H1 (cell line): ENCODE results near the gene SLC35B1. TPM values are rescaled to one million over a fixed set of nuclear protein-coding genes. Genes with fewer than 3 reads are reported as not detected.

Experiments used
- CTCF ChIA-PET: fragments of 300-600 bp; sonication (Branson Sonifier 250); formaldehyde crosslinking; loops from one replicate; lab custom pipeline; 2021; ENCODE audit not compliant: partially characterized antibody; lab: Charles Lee
- POLR2A ChIA-PET: fragments of 300-600 bp; sonication (Branson Sonifier 250); formaldehyde crosslinking; loops from one replicate; lab custom pipeline; 2021; ENCODE audit warnings: inconsistent platforms; ENCODE audit not compliant: partially characterized antibody; lab: Charles Lee
- DNase-seq, 2 experiments: peaks; one replicate each; pipeline versions ENCODE4 v3.0.0 to v3.0.0-alpha.2; 2010 to 2022; ENCODE audit warnings: low spot score in 2 of 2, low read depth in 1 of 2, mixed read lengths in 1 of 2
- FAIRE-seq: peaks from 2 replicates; lab custom pipeline; 2011; peaks lifted over from hg19 to GRCh38; lab: Jason Lieb, UNC
- H2AFZ ChIP-seq: 2 replicates; pipeline ENCODE4 v1.8.1; 2012; ENCODE audit warnings: low read length, inconsistent platforms
- H2AK5ac ChIP-seq: 2 replicates; pipeline ENCODE4 v1.6.1; 2013; ENCODE audit warnings: low read depth, low read length
- H2BK120ac ChIP-seq: replicated peaks from 2 replicates; pipeline ENCODE3; 2013; ENCODE audit warnings: low read depth, low read length, inconsistent platforms
- H2BK12ac ChIP-seq: 2 replicates; pipeline ENCODE4 v1.6.1; 2013; ENCODE audit warnings: low read depth, low read length
- H2BK15ac ChIP-seq: 2 replicates; pipeline ENCODE4 v1.6.1; 2013; ENCODE audit warnings: low read length
- H2BK20ac ChIP-seq: 2 replicates; pipeline ENCODE4 v1.6.1; 2013; ENCODE audit warnings: low read length
- H2BK5ac ChIP-seq: 2 replicates; pipeline ENCODE4 v1.6.1; 2013; ENCODE audit warnings: low read depth, low read length
- H3K14ac ChIP-seq: 2 replicates; pipeline ENCODE4 v1.6.1; 2013; ENCODE audit warnings: inconsistent platforms; ENCODE audit not compliant: insufficient read length
- H3K18ac ChIP-seq: 2 replicates; pipeline ENCODE4 v1.6.1; 2013; ENCODE audit warnings: low read length; ENCODE audit errors: extremely low read depth
- H3K23ac ChIP-seq: 2 replicates; pipeline ENCODE4 v1.6.1; 2013; ENCODE audit warnings: inconsistent platforms; ENCODE audit not compliant: insufficient read length
- H3K23me2 ChIP-seq: 2 replicates; pipeline ENCODE4 v1.6.1; 2013; ENCODE audit warnings: low read depth, low read length
- H3K27ac ChIP-seq: 2 replicates; pipeline ENCODE4 v1.6.1; 2011; ENCODE audit warnings: low read depth, low read length, inconsistent platforms
- H3K27me3 ChIP-seq, 4 experiments: replicated peaks in 1 of 4; 1 replicate in 1 of 4; 2 replicates in 3 of 4; pipeline versions ENCODE4 v1.6.1 to v1.8.1; 2011 to 2013; ENCODE audit warnings: low read length in 3 of 4, mild to moderate bottlenecking in 3 of 4, inconsistent platforms in 2 of 4, mixed read lengths in 2 of 4, moderate library complexity in 1 of 4; ENCODE audit not compliant: control insufficient read depth in 3 of 4, insufficient read depth in 3 of 4; ENCODE audit errors: extremely low read depth in 1 of 4
- H3K36me3 ChIP-seq, 4 experiments: 2 replicates each; pipeline versions ENCODE4 v1.6.1 to v1.8.1; 2011 to 2013; ENCODE audit warnings: mild to moderate bottlenecking in 4 of 4, low read length in 3 of 4, moderate library complexity in 2 of 4, control low read depth in 1 of 4, inconsistent platforms in 1 of 4; ENCODE audit not compliant: insufficient read depth in 4 of 4, control insufficient read depth in 2 of 4
- H3K4ac ChIP-seq: replicated peaks from 2 replicates; pipeline ENCODE3; 2013; ENCODE audit warnings: low read length, low read depth, mixed read lengths, inconsistent platforms; ENCODE audit not compliant: insufficient read length
- H3K4me1 ChIP-seq, 4 experiments: replicated peaks in 1 of 4; 1 replicate in 1 of 4; 2 replicates in 3 of 4; pipeline versions ENCODE4 v1.6.1 to v1.8.1; 2011 to 2013; ENCODE audit warnings: low read length in 3 of 4, inconsistent platforms in 2 of 4, mixed read lengths in 1 of 4; ENCODE audit not compliant: insufficient read depth in 4 of 4, control insufficient read depth in 3 of 4
- H3K4me2 ChIP-seq, 2 experiments: 2 replicates each; pipeline versions ENCODE4 v1.6.1 to v1.8.1; 2011 to 2013; ENCODE audit warnings: low read depth in 2 of 2, low read length in 2 of 2, control low read depth in 1 of 2, inconsistent platforms in 1 of 2, mild to moderate bottlenecking in 1 of 2; ENCODE audit not compliant: insufficient read depth in 1 of 2
- H3K4me3 ChIP-seq, 4 experiments: fragments of 200-600, 300-600 bp in 1 of 4; sonication (generic), shearing (Covaris generic), sonication (Bioruptor Twin) in 1 of 4; 2 replicates each; pipeline versions ENCODE4 v1.5.1 to v1.8.1; 2011 to 2016; ENCODE audit warnings: low read length in 4 of 4, low read depth in 3 of 4, control low read depth in 2 of 4, inconsistent platforms in 2 of 4, mild to moderate bottlenecking in 2 of 4, mixed read lengths in 1 of 4, moderate library complexity in 1 of 4; ENCODE audit not compliant: insufficient read depth in 2 of 4; ENCODE audit errors: extremely low read depth in 1 of 4
- H3K56ac ChIP-seq: replicated peaks from 2 replicates; pipeline ENCODE3; 2013; ENCODE audit warnings: low read depth, mild to moderate bottlenecking, mixed read lengths, low read length, inconsistent platforms; ENCODE audit not compliant: insufficient read length
- H3K79me1 ChIP-seq: 2 replicates; pipeline ENCODE4 v1.6.1; 2013; ENCODE audit warnings: low read depth, low read length, control low read depth
- H3K79me2 ChIP-seq, 2 experiments: 2 replicates each; pipeline versions ENCODE4 v1.6.1 to v1.8.1; 2012 to 2013; ENCODE audit warnings: low read length in 2 of 2, mild to moderate bottlenecking in 2 of 2, inconsistent platforms in 1 of 2; ENCODE audit not compliant: insufficient read depth in 2 of 2, control insufficient read depth in 1 of 2
- H3K9ac ChIP-seq, 4 experiments: replicated peaks in 1 of 4; 1 replicate in 1 of 4; 2 replicates in 3 of 4; pipeline versions ENCODE4 v1.6.1 to v1.8.1; 2011 to 2013; ENCODE audit warnings: low read depth in 3 of 4, low read length in 3 of 4, control low read depth in 2 of 4, mild to moderate bottlenecking in 2 of 4, moderate library complexity in 2 of 4, inconsistent platforms in 1 of 4; ENCODE audit errors: extremely low read depth in 1 of 4
- H3K9me3 ChIP-seq, 2 experiments: 2 replicates each; pipeline versions ENCODE4 v1.6.1 to v1.8.1; 2012 to 2013; ENCODE audit warnings: mild to moderate bottlenecking in 2 of 2, moderate library complexity in 2 of 2, control low read depth in 1 of 2, inconsistent platforms in 1 of 2, low read depth in 1 of 2, low read length in 1 of 2, mixed read lengths in 1 of 2; ENCODE audit not compliant: insufficient read depth in 2 of 2
- H4K20me1 ChIP-seq, 2 experiments: replicated peaks in 1 of 2; 2 replicates each; pipeline versions ENCODE3 to v1.8.1; 2011 to 2013; ENCODE audit warnings: inconsistent platforms in 2 of 2, low read length in 2 of 2, mild to moderate bottlenecking in 1 of 2; ENCODE audit not compliant: insufficient read depth in 2 of 2, control insufficient read depth in 1 of 2
- H4K5ac ChIP-seq: 2 replicates; pipeline ENCODE4 v1.6.1; 2013; ENCODE audit warnings: low read length, low read depth, mixed read lengths, inconsistent platforms; ENCODE audit not compliant: insufficient read length
- H4K8ac ChIP-seq: 2 replicates; pipeline ENCODE4 v1.8.0; 2013; ENCODE audit warnings: mild to moderate bottlenecking, moderate library complexity, low read length, inconsistent platforms; ENCODE audit not compliant: insufficient read depth; ENCODE audit errors: extremely low read depth
- H4K91ac ChIP-seq: replicated peaks from 2 replicates; pipeline ENCODE3; 2013; ENCODE audit warnings: low read length, mixed read lengths, inconsistent platforms; ENCODE audit not compliant: insufficient read length
- CBX8 ChIP-seq: fragments of 300-800, 300-1000 bp; sonication (generic); IDR thresholded peaks from 2 replicates; pipeline ENCODE4 v1.7.1; 2016; ENCODE audit warnings: low read depth, low read length, borderline replicate concordance
- EP300 ChIP-seq, 2 experiments: IDR thresholded peaks; 1 replicate in 1 of 2; 2 replicates in 1 of 2; pipeline ENCODE4 v1.6.1; 2011 to 2012; ENCODE audit warnings: low read depth in 2 of 2, low read length in 2 of 2, mild to moderate bottlenecking in 2 of 2, borderline replicate concordance in 1 of 2, inconsistent platforms in 1 of 2, moderate library complexity in 1 of 2
- RXRA ChIP-seq: IDR thresholded peaks from 2 replicates; pipeline ENCODE4 v1.6.1; 2011; ENCODE audit warnings: low read depth, mild to moderate bottlenecking, low read length, moderate library complexity; ENCODE audit not compliant: insufficient read depth
- WGBS, 2 experiments: shearing (Covaris generic) in 1 of 2; methylation state at CpG; one replicate each; pipeline versions ENCODE4 v1.1.6 to v1.1.7; 2013 to 2015; ENCODE audit warnings: low lambda C conversion rate in 2 of 2, mixed read lengths in 2 of 2, inconsistent platforms in 1 of 2, low coverage in 1 of 2, missing lambda C conversion rate in 1 of 2; ENCODE audit not compliant: insufficient replicate concordance in 2 of 2, insufficient coverage in 1 of 2, insufficient read length in 1 of 2; ENCODE audit errors: extremely low coverage in 1 of 2, missing lambda C conversion rate in 1 of 2; 5-methylcytosine and 5-hydroxymethylcytosine counted together
- polyA plus RNA-seq, 7 experiments: library from polyadenylated mRNA; depleted of rRNA in 3 of 7; stranded (reverse) in 5 of 7; unstranded in 2 of 7; fragments of >200 nt in 5 of 7; fragments of 200-250 nt in 2 of 7; gene quantifications; 1 replicate in 5 of 7; 2 replicates in 1 of 7; 4 replicates in 1 of 7; pipeline versions ENCODE4 v1.2.1 to v1.2.3, GENCODE V29; 2011 to 2013; ENCODE audit warnings: missing spikeins in 2 of 7, mixed read lengths in 2 of 7
- total RNA-seq: library from RNA; stranded (reverse); fragmentation: NEBNext Ultra II Directional; extraction: Animal tissue kit (Norgen Biotek cat#: 25700); gene quantifications from 2 replicates; pipeline ENCODE4 v1.2.1, GENCODE V29; 2021

SLC35B1 gene
- total and polyA plus RNA-seq, 2 of the 8 experiments (the other 6 are each of a cell fraction or from before 2014, with no cell fraction given): 56.5 to 87.7 TPM

DNA sequence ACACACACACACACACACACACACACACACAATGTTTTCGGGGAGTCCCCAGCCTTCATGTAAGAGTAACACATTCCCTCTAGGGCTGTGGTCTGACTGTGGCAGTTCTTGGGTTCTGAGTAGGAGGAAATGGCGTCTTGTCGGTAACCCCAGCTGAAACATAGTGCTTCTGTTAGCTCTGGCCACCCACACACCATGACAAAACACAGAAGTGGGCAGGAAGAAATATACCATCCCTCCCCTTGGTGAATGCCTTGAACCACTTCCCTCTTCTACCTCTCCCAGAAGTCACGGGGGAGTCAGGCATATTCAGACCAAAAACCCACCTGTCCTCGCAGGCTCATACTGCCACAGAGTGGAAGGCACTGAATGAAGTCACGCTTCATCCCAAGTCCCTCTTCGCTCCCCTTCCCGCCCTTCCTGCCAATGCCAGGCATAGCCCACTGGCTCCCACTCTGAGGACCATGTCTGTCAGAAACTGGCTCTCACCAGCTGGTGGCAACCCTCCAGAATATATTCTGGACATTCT, 11.5 kb downstream of the SLC35B1 start:
- Histone ChIP-seq H2AFZ (no peak overlapping the region), H3K23me2 (no peaks in the 10 kb centered on the region), H4K20me1 (no peaks in the 10 kb centered on the region), H3K79me2 (no peaks in the 10 kb centered on the region), H3K56ac (no peak overlapping the region), H3K23ac (no peak overlapping the region), H3K27ac (no peak overlapping the region), H3K18ac (no peak overlapping the region), H3K4me1 (peaks cover 0 to 2% (median under 1%) of the 10 kb centered on the region in 4 experiments; a peak in 4 of 7 replicates), H2BK120ac (no peak overlapping the region), H3K4ac (no peak overlapping the region), H4K91ac (no peak overlapping the region), H3K4me3 (no peak overlapping the region), H2BK5ac (no peak overlapping the region), H2AK5ac (no peak overlapping the region), H4K5ac (no peak overlapping the region), H3K14ac (no peak overlapping the region), H4K8ac (no peak overlapping the region), H3K36me3 (peaks cover 4 to 11% (median 9%) of the 10 kb centered on the region in 4 experiments; a peak in 5 of 8 replicates), H2BK15ac (no peak overlapping the region), H3K79me1 (no peaks in the 10 kb centered on the region), H3K9me3 (no peaks in the 10 kb centered on the region), H3K4me2 (no peak overlapping the region), H3K27me3 (no peaks in the 10 kb centered on the region; a peak in 1 of 7 replicates), H3K9ac (no peak overlapping the region), H2BK12ac (no peak overlapping the region), H2BK20ac (no peak overlapping the region)
- no peak for TF ChIP-seq EP300 (IDR thresholded peaks at IDR 0.05; ENCODE audit: borderline replicate concordance in 1 of 2, low read depth in 2 of 2, low read length in 2 of 2)
- no peak for TF ChIP-seq RXRA
- TF ChIP-seq CBX8: no peak
- FAIRE-seq: no peak
- ChIA-PET POLR2A (interaction anchor here (0.6 to 4.9 kb wide), 6 partner anchors 9 to 143 kb away, joined by 3 to 29 read pairs (median 3); partner anchors contain the start of gene SLC35B1), CTCF (interaction anchor here (0.6 to 19.2 kb wide), 33 partner anchors 8 to 288 kb away, joined by 3 to 310 read pairs (median 5); partner anchors contain the start of genes NXPH3 and SLC35B1)
- DNase-seq: no peak
- WGBS, 2 experiments: 90% methylated on average over 8 of the region's 8 CpGs; no CpG with 5 or more reads in 1 of the 2 experiments
